ENCODE measurements around the gene GAS7. TPM values are rescaled to one million over a fixed set of nuclear protein-coding genes. Genes with fewer than 3 reads are reported as not detected.

Gene GAS7
- total and polyA plus RNA-seq, 2 of the 13 experiments (the other 11 are each of a cell fraction or from before 2014, with no cell fraction given) = 1.0 to 5.2 TPM

GRCh38 chr17:9880582-9880999 lies 317.8 kb downstream of the GAS7 start:
- Histone ChIP-seq H3K9me3 (ENCODE audit: low read length) (peaks cover 17% of the 10 kb centered on the region), H4K20me1 (ENCODE audit: insufficient read depth, low read length) (no peaks in the 10 kb centered on the region), H3K4me3 (replicated peaks in 1 of 3; ENCODE audit: insufficient read depth in 1 of 3, low read depth in 2 of 3, low read length in 3 of 3) (no peak overlapping the region), H3K27ac (ENCODE audit: extremely low read length, insufficient read depth, low read length) (no peak overlapping the region), H2AFZ (ENCODE audit: low read length) (no peak overlapping the region), H3K36me3 (replicated peaks in 1 of 2; ENCODE audit: control insufficient read depth in 1 of 2, insufficient read depth in 2 of 2, low read length in 2 of 2) (no peaks in the 10 kb centered on the region), H3K27me3 (ENCODE audit: control insufficient read depth in 1 of 2, insufficient read depth in 2 of 2, low read length in 2 of 2) (peaks cover under 1 to 18% of the 10 kb centered on the region in 2 experiments; a peak in 4 of 5 replicates), H3K4me1 (ENCODE audit: insufficient read depth, low read length) (no peaks in the 10 kb centered on the region), H3K4me2 (ENCODE audit: low read depth, low read length) (no peak overlapping the region), H3K79me2 (ENCODE audit: insufficient read depth, low read length) (no peaks in the 10 kb centered on the region), H3K9ac (ENCODE audit: insufficient read depth, low read depth, low read length) (no peak overlapping the region)
- no peak for DNase-seq (ENCODE audit: low spot score)
- TF ChIP-seq MEIS2 (CRISPR knock-in tag; IDR thresholded peaks at IDR 0.05) = no peak
- no peak for TF ChIP-seq ZNF790 (CRISPR knock-in tag; IDR thresholded peaks at IDR 0.05; ENCODE audit: borderline replicate concordance)
- no peak for TF ChIP-seq KAT2B (IDR thresholded peaks at IDR 0.05; ENCODE audit: borderline replicate concordance, low read depth, low read length)
- TF ChIP-seq ELF3 (CRISPR knock-in tag; IDR thresholded peaks at IDR 0.05) = no peak
- TF ChIP-seq HBP1 (CRISPR knock-in tag; IDR thresholded peaks at IDR 0.05; ENCODE audit: low read depth) = no peak
- BruUV-seq (replicated peaks) = no TSS peak
- WGBS (ENCODE audit: low lambda C conversion rate) = 0% methylated on average over 3 of the region's 3 CpGs
- ChIA-PET CTCF (ENCODE audit: low intra/inter-chr PET ratio, low total read pairs) (no interaction called here), POLR2A (no interaction called here)
- ATAC-seq = no peak
- intact Hi-C loops (cut with micrococcal nuclease; ENCODE audit: unreplicated experiment) = no loop called here
- no peak for FAIRE-seq
- in situ Hi-C loops (cut with HindIII; ENCODE audit: extremely low pct_ligation_motif_present, low pct_unique_long_range_greater_than_20kb) = no loop called here

GRCh38 chr17:9878786-9879525 lies 319.4 kb downstream of the GAS7 start:
- Histone ChIP-seq H3K79me2 (ENCODE audit: insufficient read depth, low read length) (no peaks in the 10 kb centered on the region), H3K9me3 (ENCODE audit: low read length) (peaks cover 17% of the 10 kb centered on the region), H3K36me3 (replicated peaks in 1 of 2; ENCODE audit: control insufficient read depth in 1 of 2, insufficient read depth in 2 of 2, low read length in 2 of 2) (no peaks in the 10 kb centered on the region), H3K4me2 (ENCODE audit: low read depth, low read length) (no peak overlapping the region), H3K27ac (ENCODE audit: extremely low read length, insufficient read depth, low read length) (no peak overlapping the region), H4K20me1 (ENCODE audit: insufficient read depth, low read length) (no peaks in the 10 kb centered on the region), H3K9ac (ENCODE audit: insufficient read depth, low read depth, low read length) (no peak overlapping the region), H3K4me1 (ENCODE audit: insufficient read depth, low read length) (no peaks in the 10 kb centered on the region), H2AFZ (ENCODE audit: low read length) (no peak overlapping the region), H3K27me3 (ENCODE audit: control insufficient read depth in 1 of 2, insufficient read depth in 2 of 2, low read length in 2 of 2) (peaks cover 1 to 30% of the 10 kb centered on the region in 2 experiments; a peak in 4 of 5 replicates), H3K4me3 (replicated peaks in 1 of 3; ENCODE audit: insufficient read depth in 1 of 3, low read depth in 2 of 3, low read length in 3 of 3) (no peak overlapping the region)
- no TSS peak for BruUV-seq (replicated peaks)
- no peak for TF ChIP-seq ZNF121 (CRISPR knock-in tag; IDR thresholded peaks at IDR 0.05)
- no peak for TF ChIP-seq XBP1 (CRISPR knock-in tag; IDR thresholded peaks at IDR 0.05)
- TF ChIP-seq TCF12 (IDR thresholded peaks at IDR 0.05) = no peak
- TF ChIP-seq TCF12 (CRISPR knock-in tag; IDR thresholded peaks at IDR 0.05) = no peak
- TF ChIP-seq CBFB (CRISPR knock-in tag; IDR thresholded peaks at IDR 0.05) = no peak
- TF ChIP-seq ZNF766 (CRISPR knock-in tag; IDR thresholded peaks at IDR 0.05; ENCODE audit: borderline replicate concordance) = no peak
- TF ChIP-seq NR3C1 (CRISPR knock-in tag; IDR thresholded peaks at IDR 0.05) = no peak
- no peak for TF ChIP-seq POLR2AphosphoS5 (IDR thresholded peaks at IDR 0.05; ENCODE audit: low read depth, low read length)
- no peak for TF ChIP-seq ZNF256 (CRISPR knock-in tag; conservative IDR thresholded peaks at IDR 0.05)
- TF ChIP-seq CC2D1A (CRISPR knock-in tag; IDR thresholded peaks at IDR 0.05) = no peak
- ChIA-PET CTCF (ENCODE audit: low intra/inter-chr PET ratio, low total read pairs) (no interaction called here), POLR2A (no interaction called here)
- 11% methylated on average over 8 of the region's 8 CpGs for WGBS (ENCODE audit: low lambda C conversion rate)
- DNase-seq (ENCODE audit: low spot score) = no peak
- no peak for ATAC-seq
- intact Hi-C loops (cut with micrococcal nuclease; ENCODE audit: unreplicated experiment) (no loop called here), in situ Hi-C loops (cut with HindIII; ENCODE audit: extremely low pct_ligation_motif_present, low pct_unique_long_range_greater_than_20kb) (no loop called here)
- FAIRE-seq = no peak
